Upper lobe of right lung (tissue), 1 donor: ENCODE measurements around the gene TJP3. TPM values are rescaled to one million over a fixed set of nuclear protein-coding genes. Genes with fewer than 3 reads are reported as not detected.

ENCODE experiments used
- ATAC-seq: fragments of 200-7000 bp; cut with Tn5 transposase; one replicate; pipeline ENCODE4 v1.9.1; 2020; ENCODE audit warnings: mild to moderate bottlenecking, moderate library complexity
- DNase-seq: peaks from one replicate; pipeline ENCODE4 v3.0.0-alpha.2; 2020
- H3K27ac ChIP-seq: fragments of 200-600 bp; one replicate; pipeline ENCODE4 v1.8.0; 2022
- H3K27me3 ChIP-seq: fragments of 200-600 bp; one replicate; pipeline ENCODE4 v1.8.0; 2022; ENCODE audit warnings: mild to moderate bottlenecking
- H3K36me3 ChIP-seq: fragments of 200-600 bp; one replicate; pipeline ENCODE4 v1.8.0; 2022
- H3K4me1 ChIP-seq: fragments of 200-600 bp; one replicate; pipeline ENCODE4 v1.8.0; 2022
- H3K4me3 ChIP-seq: fragments of 200-600 bp; one replicate; pipeline ENCODE4 v1.8.0; 2022; ENCODE audit warnings: mild to moderate bottlenecking
- H3K9me3 ChIP-seq: fragments of 200-600 bp; one replicate; pipeline ENCODE4 v1.8.0; 2022
- intact Hi-C: fragments of 100-400 bp; cut with DNase I; formaldehyde crosslinking; loops from one replicate; pipeline ENCODE4 v1.11.0; 2022
- total RNA-seq: library from RNA; stranded (reverse); fragmentation: NEBNext Ultra II Directional; extraction: Animal tissue kit (Norgen Biotek cat#: 25700); gene quantifications from one replicate; pipeline ENCODE4 v1.2.1, GENCODE V29; 2021
- TF ChIP-seq, protein P1 (sequence below): fragments of 200-600 bp; IDR thresholded peaks from one replicate; pipeline ENCODE4 v1.8.0; 2022; ENCODE audit warnings: antibody characterized with exemption
- donor health status: DM: no; HTN: yes; CAD: no; lungs with severe emphysema.

TJP3 gene
- total RNA-seq, 1 donor from 2014 or later, result 23.0 TPM

DNA sequence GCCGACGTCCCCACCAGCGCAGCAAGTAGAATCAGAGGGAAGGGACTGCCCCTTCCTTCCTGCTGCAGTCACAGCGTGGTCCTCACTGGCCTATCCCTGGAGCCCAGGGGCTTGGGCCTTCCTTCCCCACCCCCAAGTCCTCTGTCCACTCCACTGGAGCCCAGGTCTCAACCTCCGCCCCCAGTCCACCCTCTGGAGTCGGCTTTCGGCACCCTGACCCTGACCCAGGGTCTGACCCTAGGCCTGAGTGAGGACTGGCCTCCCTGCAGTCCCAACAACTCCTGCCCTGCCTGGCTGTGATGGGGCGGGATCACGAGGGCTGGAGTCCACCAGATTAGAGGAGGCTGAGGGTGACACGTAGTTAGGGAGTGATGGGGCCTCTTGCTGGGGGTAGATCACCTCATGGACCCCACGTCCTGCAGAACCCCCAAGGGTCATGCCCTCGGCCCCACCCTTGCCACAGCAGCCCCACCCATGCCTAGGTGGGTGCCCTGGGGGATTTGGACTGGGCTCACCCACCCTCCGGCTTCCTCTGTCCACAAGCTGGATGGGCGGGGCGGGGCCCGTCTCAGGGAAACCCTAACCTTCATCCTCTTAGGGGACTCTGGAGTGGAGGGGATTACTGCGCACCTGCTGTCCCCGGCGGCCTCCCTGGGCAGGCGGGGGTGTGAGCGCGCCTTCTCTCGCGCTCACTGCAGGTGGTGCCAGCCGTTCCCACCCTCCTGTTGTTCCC, 60.0 kb downstream of the TJP3 start:
- Histone ChIP-seq H3K4me1 (peaks cover 8% of the 10 kb centered on the region), H3K27me3 (no peaks in the 10 kb centered on the region), H3K9me3 (no peaks in the 10 kb centered on the region), H3K36me3 (peaks cover 33% of the 10 kb centered on the region), H3K27ac (no peak overlapping the region), H3K4me3 (no peak overlapping the region)
- DNase-seq (no peak), ATAC-seq (no peak)
- TF ChIP-seq, protein P1, sequence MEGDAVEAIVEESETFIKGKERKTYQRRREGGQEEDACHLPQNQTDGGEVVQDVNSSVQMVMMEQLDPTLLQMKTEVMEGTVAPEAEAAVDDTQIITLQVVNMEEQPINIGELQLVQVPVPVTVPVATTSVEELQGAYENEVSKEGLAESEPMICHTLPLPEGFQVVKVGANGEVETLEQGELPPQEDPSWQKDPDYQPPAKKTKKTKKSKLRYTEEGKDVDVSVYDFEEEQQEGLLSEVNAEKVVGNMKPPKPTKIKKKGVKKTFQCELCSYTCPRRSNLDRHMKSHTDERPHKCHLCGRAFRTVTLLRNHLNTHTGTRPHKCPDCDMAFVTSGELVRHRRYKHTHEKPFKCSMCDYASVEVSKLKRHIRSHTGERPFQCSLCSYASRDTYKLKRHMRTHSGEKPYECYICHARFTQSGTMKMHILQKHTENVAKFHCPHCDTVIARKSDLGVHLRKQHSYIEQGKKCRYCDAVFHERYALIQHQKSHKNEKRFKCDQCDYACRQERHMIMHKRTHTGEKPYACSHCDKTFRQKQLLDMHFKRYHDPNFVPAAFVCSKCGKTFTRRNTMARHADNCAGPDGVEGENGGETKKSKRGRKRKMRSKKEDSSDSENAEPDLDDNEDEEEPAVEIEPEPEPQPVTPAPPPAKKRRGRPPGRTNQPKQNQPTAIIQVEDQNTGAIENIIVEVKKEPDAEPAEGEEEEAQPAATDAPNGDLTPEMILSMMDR, result no peak
- intact Hi-C loops, result no loop called here

DNA sequence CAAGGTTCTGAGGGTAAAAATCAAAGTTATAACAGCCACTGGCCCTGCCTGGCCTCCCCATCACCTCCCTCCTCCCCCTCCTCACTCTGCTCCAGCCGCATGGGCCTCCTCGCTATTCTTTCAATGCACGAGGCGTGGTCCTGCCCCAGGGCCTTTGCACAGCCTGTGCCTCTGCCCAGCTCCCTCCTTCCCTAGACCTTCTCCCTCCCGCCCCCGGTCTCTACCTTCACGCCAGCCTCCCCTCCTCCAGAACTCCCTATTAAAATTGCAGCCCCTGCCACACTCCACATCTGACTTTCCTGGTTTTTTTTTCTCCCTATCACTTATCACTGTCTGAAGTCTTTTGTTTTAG, 60.5 kb downstream of the TJP3 start:
- Histone ChIP-seq H3K27me3 (no peaks in the 10 kb centered on the region), H3K27ac (no peak overlapping the region), H3K36me3 (peaks cover 33% of the 10 kb centered on the region), H3K9me3 (no peaks in the 10 kb centered on the region), H3K4me3 (no peak overlapping the region), H3K4me1 (peaks cover 2% of the 10 kb centered on the region)
- DNase-seq (no peak), ATAC-seq (no peak)
- intact Hi-C loops, result no loop called here
- TF ChIP-seq, protein P1, result no peak

- Histone ChIP-seq H3K9me3 (no peaks in the 10 kb centered on the region), H3K36me3 (peaks cover 33% of the 10 kb centered on the region), H3K4me1 (no peaks in the 10 kb centered on the region), H3K27me3 (no peaks in the 10 kb centered on the region), H3K4me3 (no peak overlapping the region), H3K27ac (no peak overlapping the region)
- TF ChIP-seq, protein P1, result no peak
- no peak for DNase-seq
- intact Hi-C loops, result no loop called here
- ATAC-seq, result no peak
Measured at GRCh38 chr19:3769494-3769893, 61.3 kb downstream of the TJP3 start.

- intact Hi-C loops, result no loop called here
- no peaks in the 10 kb centered on the region for H3K27me3 ChIP-seq
- no peaks in the 10 kb centered on the region for H3K4me1 ChIP-seq
- H3K4me3 ChIP-seq, result no peak overlapping the region
- H3K36me3 ChIP-seq, result peaks cover 28% of the 10 kb centered on the region
- no peak overlapping the region for H3K27ac ChIP-seq
- TF ChIP-seq, protein P1, result no peak
- ATAC-seq, result no peak
- DNase-seq, result no peak
- H3K9me3 ChIP-seq, result no peaks in the 10 kb centered on the region
Measured at GRCh38 chr19:3770136-3770999, 62.2 kb downstream of the TJP3 start.

GRCh38 chr19:3771000-3771905, 63.1 kb downstream of the TJP3 start:
- TF ChIP-seq, protein P1, result no peak
- H3K4me1 ChIP-seq, result no peaks in the 10 kb centered on the region
- no peaks in the 10 kb centered on the region for H3K9me3 ChIP-seq
- peaks cover 19% of the 10 kb centered on the region for H3K36me3 ChIP-seq
- DNase-seq (no peak), ATAC-seq (no peak)
- H3K27ac ChIP-seq, result no peak overlapping the region
- H3K27me3 ChIP-seq, result no peaks in the 10 kb centered on the region
- H3K4me3 ChIP-seq, result no peak overlapping the region
- intact Hi-C loops, result no loop called here
